Measurements from ENCODE around the gene AFDN.

The AFDN gene

DNA sequence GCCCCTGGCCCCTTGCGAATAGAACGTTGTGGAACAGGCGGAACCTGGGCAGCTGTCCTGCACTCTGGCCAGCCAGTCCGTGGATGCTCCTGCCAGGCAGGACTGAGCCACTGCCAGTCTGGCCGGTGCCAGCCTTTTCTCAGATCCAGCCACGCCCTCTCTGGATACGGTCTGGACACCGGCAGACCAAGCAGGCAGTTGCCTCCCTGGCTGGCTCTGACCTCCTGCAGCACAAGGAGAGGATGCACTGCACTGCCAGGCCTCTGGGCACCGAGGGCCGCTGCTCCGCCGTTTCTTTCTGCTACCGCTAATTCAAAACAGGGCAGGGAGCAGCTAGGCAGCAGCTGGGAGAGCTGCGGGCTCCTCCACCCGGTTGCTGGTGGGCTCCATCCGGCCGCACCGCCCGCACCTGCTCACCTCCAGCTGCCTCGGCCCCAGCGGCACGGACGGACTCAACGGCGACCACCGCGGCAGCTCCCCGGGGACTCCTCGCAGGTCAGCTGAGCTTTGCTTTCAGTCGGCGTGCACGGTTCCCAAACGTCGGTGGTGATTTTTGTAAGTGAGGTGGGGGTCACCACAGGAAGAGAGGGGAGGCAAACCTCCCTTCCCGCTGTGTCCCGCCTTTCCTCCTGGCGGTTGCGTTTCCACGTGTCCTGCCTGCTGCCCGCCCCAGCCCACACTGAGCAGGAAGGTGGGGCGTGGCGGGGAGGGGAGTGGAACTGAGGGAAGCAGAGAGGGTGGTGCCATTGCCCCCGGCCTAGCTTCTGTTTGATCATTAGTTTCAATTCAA, 30.3 kb upstream of the AFDN start:
- no peak for DNase-seq

DNA sequence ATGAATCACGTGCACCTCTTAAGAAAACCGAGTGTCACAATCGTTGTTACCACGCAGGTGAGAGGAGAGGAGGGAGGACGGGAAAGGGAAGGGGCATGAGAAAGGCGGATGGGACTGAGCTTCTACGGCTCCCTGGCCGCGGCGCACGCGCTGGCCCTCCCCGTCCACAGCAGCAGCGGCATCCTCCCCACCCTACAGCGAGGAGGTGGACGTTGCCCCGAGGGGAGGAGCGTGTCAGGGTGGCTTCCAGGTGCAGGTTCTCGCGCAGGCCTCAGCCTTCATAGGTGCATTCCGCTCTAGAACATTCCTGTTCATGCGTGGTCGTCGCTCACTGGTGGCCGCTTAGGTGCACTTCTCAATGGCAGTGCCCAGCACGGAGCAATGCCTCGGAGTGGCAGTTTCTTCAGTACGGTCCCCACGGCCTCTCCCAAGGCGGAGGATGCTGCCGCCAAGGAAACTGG, 29.7 kb upstream of the AFDN start:
- no peak for DNase-seq

DNA sequence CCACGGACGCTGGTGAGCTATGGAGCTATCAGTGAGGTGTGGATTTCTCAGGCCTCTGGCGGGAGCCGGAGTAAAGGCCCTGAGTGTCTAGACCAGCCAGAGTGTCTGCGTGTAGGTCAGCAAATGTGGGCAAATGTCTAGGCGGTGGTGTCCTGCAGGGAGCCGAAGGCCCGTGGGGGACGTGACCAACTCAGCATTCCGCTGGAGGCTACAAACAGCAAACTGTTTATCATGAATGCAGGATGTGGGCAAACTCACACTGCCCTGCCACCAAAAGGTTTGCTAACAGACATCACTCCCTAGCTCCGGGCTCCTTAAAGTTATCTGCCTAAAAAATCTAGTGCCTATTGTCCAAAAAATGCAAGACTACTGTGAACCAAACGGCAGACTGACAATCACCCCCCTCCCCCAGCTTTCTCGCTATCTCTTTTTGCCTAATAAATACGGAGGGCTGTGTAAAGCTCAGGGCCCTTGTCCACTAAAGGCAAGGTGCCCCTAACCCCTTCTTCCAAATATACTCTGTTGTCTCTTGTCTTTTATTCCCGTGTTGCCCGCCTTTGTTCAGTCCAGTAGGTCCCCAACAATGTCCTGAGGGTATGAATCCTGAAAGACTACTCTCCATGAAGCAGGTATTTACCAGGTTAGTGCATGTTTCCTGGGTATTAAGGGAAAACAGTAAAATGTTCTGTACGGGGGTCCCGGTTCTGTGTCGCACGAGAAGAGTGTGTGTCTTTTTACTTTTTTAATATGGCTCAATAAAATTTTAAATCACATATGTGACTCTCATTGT, 29.0 kb upstream of the AFDN start:
- no peak for DNase-seq

DNA sequence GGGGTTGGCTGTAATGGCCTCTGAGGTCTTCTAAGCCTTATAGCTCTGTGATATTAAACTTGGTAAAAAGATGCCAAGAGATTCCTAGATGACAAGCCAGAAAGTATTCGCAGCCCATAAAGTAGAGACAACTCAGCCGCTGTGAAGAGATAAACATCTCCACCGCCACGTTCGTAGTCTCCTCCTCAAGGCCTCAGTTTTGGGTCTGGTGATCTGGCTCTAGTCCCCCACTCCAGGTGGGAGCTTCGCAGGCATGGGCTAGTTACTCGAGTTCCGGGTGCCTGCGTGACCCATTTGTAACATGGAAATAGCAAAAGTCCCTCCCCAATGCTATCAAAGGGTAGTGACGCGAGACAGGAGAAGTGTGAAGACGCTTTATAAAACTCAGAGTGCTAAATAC, 28.3 kb upstream of the AFDN start:
- no peak for DNase-seq

DNA sequence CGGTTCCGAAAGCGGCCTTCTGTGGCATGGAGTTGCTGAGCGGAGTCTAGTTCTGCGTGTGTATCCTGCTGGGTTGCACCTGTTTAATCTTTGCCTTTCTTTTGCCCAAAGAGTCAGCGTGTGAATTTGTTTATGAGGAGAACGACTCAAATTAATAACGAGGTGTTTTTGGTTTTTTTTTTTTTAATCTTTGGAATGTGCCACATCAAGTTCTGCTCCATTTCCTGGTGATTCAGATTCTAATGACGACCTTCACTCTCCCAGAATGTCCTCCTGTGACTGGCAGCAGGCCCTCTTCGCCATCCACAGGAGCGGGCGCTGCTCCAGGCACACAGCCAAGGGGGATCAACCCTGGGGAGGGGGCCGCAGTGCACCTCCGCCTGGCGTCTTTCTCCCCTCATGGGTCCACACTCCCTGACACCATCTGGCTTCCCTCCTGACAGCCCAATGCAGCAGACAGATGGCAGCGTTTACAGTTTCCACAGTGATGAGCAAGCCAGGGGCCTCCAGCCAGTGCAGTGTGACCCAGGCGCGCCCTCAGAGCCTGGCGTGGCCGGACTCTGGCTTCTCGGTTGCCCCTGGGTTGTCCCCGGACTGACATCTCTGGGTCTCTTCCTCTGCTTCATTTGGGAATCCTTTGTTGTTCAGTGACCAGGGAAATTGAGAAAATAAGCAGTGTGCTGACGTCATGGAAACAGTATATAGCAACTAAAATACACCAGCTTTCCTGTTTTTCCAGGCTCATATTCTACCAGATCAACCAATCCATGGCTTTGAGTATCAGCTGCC, 27.5 kb upstream of the AFDN start:
- no peak for DNase-seq

DNA sequence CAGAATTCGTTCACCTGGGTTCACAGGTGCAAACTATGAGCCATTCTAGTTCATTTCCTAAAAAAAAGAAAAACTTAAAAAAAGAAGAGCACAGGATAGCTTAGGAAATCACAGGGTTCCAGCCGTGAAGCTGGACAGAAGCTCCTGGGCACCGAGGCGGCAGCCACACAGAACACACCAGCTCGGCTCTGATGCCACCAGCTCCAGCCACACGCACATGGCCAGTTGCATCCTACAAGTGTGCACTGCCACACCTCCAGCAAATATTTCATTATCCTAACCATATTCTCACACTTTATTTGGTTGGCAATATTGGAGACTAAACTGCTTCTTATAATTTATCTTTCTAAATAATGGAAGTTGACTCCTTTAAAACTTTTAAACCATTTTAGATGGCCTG, 26.2 kb upstream of the AFDN start:
- DNase-seq: no peak

DNA sequence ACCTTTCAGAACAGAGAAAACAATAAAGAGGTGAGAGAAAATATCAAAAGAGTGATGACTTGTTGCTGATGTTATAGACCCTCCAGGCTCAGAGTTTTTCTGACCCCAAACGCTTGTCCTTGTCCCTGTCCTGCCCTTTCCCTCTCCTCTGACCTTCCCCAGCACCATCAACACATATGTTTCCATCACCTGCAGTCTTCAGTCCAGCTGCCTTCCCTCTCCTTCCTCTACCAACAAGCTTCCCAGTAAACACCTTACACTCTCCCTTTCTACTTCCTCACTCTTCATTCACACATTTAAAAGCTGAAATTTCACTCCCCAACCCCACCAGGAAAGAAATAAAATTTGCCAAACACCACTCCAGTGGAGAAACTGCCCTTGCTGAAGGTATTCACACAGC, 25.4 kb upstream of the AFDN start:
- no peak for DNase-seq

DNA sequence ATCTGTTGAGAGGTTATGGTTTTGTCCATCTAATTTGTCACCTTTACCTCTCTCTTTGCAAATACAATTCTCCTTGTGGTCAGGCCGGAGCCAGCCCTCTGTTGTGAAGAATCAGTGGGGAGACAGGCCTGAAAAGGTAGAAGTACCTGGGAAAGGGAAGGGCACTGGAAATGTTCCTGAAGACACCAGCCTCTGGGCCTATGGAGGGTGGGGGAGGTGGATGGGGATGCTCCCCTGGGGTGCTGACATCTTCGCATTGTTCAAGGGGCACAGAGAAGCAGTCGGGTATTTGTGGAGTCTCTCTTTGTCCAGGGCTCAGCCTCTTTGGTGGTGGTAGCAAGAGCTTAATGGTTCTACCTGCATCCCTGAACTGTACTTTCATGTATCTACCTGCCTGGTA, 24.4 kb upstream of the AFDN start:
- no peak for DNase-seq

DNA sequence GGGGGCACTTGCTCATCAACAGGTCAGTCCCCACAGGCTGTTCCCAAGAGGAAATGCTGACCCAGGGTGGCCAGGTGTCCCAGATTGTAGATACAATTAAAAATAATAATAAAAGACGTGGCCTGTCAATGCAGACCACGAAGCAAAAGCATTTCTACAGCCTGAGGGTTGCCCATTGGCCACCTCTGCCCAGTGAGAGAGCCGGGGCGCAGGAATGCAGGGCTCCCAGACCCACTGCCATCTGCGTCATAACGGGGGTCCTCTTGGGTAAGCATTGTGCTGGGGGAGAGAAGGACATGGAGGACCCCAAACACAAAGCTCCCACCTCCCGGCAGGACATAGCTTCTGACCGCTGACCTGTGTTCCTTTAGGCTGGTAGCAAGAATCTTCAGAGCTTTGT, 22.9 kb upstream of the AFDN start:
- DNase-seq: no peak

DNA sequence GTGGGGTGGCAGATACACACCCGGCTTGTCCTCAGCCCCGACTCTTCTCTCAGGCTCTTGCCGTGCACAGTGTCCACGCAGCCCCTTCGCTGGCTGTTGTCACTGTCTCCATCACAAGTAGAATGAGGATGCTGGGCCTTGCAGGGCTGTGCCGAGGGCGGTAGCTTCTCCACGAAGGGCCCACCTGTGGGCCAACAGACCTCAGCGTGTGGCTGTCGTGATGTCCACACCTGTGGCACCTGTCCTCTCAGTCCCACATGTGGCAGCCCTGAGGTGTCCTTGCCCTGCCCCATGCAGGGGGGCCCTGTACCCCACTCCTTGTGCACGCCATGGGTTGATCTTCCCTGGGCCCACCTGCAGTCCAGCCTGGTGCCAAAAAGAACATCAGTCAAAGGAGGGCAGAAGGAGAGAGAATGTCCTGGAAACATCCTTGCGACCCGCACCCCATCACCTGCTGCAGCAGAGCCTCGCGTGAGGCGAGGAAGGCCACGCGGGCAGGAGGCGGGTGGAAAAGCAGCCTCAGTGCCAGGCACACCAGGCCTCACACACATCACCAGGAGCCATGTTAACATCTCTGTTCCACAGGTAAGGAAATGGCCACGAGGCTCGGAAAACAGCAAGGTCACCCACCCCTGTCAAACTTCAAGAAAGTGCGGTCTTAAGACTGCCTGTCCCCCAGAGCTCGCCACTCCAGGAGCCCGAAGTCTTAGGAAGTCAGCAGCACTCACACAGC, 22.3 kb upstream of the AFDN start:
- DNase-seq: no peak

DNA sequence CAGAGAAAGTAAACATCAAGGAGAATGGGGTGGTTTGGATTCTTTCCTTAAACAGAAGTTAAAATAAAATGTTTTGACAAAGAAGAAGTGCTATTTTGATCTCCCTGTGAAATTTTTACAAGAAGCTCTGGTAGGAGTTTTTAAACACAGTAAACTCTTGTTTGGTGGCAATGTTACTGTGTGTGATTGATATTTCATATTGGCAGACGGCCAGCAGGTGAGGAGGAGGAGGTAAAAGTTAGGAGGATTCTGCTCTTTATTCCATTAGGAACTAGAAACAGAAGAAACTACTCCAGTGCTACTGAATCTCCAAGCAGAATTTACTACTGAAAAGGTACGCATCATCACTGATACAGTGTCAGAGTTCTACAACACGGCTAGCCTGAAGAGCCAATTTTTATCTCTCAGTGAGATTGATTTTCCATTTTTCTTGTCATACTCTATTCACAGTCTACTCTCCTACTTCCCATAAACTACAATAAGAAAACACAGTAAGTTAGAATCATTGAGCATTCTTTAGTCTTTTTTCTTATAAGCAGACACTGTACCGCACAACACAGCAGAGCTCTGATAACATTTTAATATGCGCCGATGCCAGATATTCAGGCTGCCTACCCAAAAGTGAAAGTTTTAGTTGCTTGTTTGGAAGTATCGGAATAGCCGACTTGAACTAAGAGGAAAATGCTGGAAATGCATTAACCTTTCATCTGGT, 21.2 kb upstream of the AFDN start:
- no peak for DNase-seq

DNA sequence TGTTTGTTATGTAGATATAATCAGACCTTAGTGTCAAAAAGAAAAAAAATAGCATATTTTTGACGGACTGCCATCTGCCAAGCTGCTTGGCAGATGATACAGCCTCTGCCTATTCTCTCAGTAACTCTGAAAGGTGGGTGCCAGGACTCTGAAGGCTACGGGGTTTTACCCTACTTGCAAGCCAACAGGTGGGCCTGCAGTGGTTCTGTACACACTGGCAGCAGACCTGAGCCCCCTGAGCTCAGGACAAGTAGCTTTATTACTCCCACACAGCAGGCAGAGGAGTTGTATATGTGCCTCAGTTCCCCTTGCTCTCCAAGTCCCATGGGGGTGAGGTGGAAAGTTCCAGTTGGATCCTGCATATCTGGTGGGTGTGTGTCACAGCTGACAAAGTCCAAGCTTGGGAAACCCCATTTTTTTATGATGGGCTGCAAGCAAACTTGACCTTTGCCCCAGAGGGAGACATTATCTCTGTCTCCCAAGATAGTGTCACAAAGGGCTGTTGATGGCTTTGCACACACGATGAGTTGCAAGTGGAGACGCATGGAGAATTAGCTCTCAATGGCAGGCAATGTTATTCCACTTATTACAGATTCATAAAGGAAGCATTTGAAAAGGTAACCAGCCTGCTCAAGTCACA, 20.5 kb upstream of the AFDN start:
- no peak for DNase-seq

DNA sequence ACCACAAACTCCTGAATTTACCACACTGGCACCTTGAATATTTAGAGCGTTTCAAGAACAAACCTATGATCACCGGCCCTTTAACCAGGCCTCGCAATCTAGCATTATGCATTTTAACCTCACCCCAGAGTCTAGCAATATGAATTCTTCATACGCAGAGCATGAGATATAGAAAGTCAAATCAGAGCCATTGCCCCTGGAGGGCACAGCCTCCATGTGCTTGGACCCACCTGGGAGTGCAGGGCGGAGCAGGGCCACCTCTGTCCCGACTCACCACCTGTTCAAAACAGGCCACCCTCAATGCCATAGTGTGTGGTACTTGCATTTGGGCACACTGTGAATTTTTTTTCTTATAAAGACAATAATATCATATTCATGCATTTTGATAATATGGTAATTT, 19.5 kb upstream of the AFDN start:
- no peak for DNase-seq

DNA sequence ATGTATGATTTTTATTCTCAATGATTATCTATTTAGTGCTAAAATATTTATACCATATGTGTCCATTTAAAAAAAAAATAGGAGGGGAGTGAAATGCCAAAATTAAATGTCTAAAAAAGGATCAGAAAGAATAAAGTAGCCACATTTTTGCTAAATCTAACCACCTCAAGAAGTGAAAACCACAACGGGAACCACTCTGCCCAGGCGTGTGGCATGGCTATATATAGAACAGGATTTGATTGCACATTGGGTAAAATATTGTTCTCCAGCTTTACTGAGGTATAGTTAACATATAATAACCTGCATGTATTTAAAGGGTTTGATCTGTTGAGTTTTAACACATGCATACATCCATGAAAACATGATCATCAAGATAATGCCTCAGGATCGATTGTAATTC, 19.0 kb upstream of the AFDN start:
- DNase-seq: no peak

DNA sequence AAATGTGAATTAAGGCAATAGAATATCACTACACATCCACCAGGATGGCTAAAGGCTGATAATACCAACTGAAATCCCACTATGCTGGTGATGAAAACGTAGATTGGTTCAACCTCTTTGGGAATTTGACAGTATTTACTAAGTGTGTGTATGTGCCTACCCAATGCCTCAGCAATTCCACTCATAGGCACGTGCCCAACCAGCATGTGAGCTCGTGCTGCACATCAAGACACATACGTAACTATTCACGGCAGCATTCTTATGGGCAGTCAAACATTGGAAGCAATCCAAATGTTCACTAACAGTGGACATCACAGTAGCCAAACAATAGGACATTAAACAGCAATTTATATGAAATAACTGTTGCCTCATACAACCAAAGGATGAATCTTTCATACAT, 15.7 kb upstream of the AFDN start:
- DNase-seq: no peak

DNA sequence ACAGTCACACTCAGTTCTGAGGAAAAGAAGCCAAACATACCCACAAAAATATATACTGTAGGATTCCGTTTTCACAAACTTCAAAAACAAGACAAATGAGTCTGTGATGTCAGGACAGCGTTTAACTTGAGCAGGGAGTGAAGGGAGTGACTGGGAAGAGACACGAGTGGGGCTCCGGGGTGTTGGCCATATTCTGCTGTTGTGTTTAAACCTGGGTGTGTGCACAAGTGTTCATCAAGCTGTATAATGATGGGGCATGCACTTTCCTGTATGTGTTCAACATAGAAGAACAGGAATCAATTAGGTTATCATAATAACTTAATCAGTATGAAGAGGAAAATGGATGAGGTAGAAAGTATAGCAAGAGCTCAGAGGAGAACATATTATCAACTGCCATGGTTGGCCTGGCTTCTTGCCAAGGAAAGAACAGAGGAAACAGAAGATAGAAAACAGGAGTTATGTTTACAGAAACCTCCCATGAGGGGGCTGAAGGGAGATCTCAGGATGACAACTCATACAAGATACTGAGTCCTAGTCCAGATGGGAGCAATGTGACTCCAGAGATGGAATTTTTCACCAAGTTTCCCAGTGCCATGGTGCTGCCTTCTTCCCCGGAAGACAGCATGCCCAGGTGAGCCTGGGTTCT, 15.1 kb upstream of the AFDN start:
- no peak for DNase-seq

DNA sequence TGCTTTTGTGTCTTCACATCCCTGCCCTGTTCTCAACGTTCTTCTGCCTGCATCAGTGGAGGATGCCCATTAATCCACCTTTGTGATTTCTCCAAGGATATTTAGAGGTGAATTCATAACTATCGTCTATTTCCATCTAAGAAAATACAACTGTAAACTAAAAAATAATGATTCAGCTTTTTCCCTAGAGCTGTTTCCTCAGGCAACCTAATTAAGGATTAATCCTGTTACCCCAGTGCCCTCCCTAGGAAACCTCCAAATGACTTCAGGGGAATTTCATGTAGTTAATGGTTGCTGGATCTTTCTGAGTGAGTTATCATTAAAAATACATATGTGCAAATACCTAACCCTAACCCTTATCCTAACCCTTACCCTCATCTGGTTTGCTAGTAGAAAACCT, 14.6 kb upstream of the AFDN start:
- no peak for DNase-seq

DNA sequence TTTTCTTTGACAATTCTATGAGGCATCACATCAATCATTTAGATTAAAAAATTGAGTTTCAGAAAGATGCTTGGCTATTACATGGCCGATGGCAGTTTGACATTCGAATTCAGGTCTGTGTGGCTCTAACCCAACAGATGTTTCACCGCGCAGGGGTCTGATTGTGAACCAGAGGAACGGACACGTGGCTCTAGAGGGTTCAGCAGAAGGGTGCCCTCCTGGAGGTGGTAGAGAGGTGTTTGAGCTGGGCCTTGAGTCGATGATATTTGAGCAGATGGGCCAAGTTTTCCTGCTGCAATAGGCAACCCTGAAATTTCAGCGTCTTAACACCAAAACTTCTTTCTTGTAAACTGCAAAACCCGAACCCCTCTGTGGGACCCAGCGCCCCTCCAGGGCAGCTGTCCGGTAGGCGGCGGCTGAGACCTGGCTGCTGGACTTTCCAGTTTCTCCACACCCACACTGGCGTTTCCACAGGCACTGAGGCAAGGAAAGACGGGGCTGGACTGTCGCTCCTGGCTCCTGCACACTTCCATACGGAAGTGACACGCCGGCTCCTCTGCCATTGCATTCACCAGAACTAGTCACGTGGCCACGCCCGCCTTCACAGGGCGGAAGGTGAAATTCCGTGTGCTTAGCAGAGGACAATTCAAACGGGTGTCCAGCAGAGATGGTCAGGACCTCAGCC, 11.3 kb upstream of the AFDN start:
- DNase-seq: no peak

DNA sequence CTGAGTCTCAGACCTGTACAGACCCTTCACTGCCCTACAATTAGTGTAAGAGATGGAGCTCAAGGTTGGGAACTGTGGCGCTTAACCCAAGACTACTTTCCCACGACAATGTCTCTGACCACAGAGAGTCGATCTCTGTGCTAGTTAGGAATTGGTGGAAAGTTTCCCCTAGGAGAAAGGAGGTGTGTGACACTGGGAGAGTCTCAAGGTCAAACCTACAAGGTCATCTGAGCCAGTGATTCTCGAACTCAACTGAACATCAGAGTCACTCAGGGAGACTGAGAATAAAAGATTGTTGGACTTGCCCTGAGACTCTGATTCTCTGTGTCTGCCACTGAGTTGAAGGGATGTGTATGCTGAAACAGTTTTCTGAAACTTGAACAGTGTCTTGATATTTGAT, 9.7 kb upstream of the AFDN start:
- no peak for DNase-seq

DNA sequence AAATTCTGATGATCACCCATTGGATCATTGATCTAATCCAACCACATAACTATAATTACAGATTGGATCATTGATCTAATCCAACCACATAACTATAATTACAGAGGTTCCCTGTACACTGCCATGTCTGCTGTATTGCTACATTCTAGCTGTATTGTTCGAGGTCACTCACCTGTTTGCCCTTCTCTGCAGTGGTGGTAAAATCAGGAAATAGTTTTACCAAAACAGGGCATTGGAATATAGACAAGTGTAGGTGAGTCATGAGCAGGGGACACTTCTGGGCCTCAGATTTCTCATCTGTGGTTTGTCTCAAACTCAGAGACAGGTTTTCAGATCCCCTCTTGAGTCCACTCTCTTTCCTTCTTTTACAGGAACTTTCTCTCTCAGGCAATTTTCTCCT, 9.0 kb upstream of the AFDN start:
- no peak for DNase-seq

DNA sequence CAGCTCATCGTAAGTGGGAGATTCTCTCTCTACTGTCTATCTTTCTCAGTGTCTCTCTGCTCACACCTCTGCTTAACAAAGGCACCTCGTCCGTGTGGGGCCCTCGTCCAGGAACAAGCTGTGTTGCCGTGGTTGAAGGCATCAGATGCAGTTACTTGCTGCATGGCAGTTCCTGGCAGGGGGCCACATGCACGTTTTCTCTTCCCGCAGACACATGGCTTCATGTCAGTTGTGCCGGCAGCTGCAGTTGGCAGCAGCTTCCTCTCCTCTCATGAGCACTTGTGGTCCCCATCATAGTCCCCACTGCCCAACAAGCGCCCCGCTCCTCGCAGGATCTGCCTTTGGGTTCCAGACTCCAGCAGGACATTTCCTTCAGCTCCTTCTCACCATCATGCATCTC, 7.1 kb upstream of the AFDN start:
- DNase-seq: no peak
